PC-9 (cell line): Measurements from ENCODE around the gene ARHGAP8.

Experiments
- CTCF ChIP-seq: fragments of 200-600 bp; sonication (generic); conservative IDR thresholded peaks from 2 replicates; pipeline ENCODE4 v1.6.1; 2017; ENCODE audit warnings: mixed run types, antibody characterized with exemption, mild to moderate bottlenecking, moderate library complexity
- EZH2 ChIP-seq: fragments of 200-600 bp; sonication (generic); IDR thresholded peaks from 2 replicates; pipeline ENCODE4 v1.8.0; 2017; ENCODE audit warnings: antibody characterized with exemption, low read depth

DNA sequence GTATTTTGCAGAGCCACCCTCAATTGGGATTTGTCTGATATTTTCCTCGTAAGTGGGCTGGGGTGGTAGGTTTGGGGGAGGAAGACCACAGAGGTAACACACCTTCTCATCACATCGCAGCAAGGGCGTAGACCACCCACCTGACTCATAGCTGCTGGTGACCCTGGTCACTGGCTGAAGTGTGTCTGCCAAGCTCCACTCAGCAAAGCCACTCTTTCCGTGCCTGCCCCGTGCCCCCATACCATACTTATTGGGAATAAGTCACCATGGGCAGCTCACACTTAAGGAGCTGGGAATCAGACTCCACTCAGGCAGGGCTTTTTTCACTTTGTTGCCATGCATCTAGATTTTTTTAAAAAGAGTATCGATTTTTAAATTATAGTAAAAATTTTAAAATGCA, 145.9 kb downstream of the ARHGAP8 start:
- TF ChIP-seq CTCF: no peak
- no peak for TF ChIP-seq EZH2
